Renal pelvis (tissue), 4 donors: Measurements from ENCODE around the gene NUMB. TPM values are rescaled to one million over a fixed set of nuclear protein-coding genes. Genes with fewer than 3 reads are reported as not detected.

ENCODE experiments used
- DNase-seq: peaks from one replicate; pipeline ENCODE4 v3.0.0-alpha.2; 2013
- polyA plus RNA-seq, 3 donors: library from polyadenylated mRNA; unstranded; fragments of 120-200 nt; gene quantifications; one replicate each; pipeline ENCODE4 v1.2.1, GENCODE V29; 2013; ENCODE audit not compliant: insufficient read length in 3 of 3

Gene NUMB
- polyA plus RNA-seq, 3 donors, result 76.6 to 127 (median 104) TPM

GRCh38 chr14:73263606-73264005 lies 194.7 kb downstream of the NUMB start:
- DNase-seq, result no peak

GRCh38 chr14:73262427-73263183 lies 195.7 kb downstream of the NUMB start:
- DNase-seq, result no peak

DNA sequence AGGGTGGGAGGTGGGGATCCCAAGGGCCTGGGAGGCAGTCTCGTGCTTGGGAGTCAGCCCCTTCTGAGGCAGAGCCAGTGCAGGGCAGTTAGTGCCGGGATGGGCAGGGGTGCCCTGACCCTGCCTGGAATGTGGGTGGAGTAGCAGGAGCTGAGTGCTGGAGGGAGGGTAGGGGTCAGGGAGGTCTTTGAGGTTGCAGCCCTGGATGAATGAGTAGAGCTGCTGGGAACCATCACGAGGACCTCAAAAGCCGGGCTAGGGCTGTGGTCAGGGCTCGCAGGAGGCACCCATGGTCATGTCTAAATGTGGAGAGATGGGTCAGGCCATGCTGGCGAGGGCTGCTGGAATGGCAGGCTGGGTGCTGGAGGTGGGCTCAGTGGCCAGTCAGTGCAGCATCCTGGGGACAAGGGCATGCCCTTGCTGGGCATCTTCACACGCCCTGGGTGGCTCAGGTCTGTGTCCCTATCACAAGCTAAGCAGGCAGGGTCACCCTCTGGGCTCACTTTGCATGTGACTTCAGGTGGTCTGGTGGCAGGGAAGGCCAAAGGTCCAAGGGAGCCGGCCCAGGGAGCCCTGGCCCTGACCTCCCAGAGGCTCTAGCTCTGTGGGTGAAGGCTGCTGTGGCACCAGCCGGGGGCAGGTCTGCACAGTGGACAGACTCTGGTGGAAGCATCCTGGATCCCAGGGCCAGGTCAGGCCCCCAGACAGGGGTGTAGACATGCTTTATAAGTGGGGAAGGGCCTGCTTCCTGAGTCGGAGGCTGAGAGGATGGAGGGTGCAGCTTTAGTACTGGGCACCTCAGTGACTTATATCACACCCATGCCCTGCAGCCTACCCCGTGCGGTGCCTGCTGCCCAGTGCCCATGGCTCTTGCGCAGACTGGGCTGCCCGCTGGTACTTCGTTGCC lies 196.6 kb downstream of the NUMB start:
- DNase-seq, result no peak

- no peak for DNase-seq
Measured at GRCh38 chr14:73261075-73261474, 197.3 kb downstream of the NUMB start.

GRCh38 chr14:73260574-73260973 lies 197.8 kb downstream of the NUMB start:
- no peak for DNase-seq

- DNase-seq, result no peak
Measured at GRCh38 chr14:73259837-73260236, 198.5 kb downstream of the NUMB start.

DNA sequence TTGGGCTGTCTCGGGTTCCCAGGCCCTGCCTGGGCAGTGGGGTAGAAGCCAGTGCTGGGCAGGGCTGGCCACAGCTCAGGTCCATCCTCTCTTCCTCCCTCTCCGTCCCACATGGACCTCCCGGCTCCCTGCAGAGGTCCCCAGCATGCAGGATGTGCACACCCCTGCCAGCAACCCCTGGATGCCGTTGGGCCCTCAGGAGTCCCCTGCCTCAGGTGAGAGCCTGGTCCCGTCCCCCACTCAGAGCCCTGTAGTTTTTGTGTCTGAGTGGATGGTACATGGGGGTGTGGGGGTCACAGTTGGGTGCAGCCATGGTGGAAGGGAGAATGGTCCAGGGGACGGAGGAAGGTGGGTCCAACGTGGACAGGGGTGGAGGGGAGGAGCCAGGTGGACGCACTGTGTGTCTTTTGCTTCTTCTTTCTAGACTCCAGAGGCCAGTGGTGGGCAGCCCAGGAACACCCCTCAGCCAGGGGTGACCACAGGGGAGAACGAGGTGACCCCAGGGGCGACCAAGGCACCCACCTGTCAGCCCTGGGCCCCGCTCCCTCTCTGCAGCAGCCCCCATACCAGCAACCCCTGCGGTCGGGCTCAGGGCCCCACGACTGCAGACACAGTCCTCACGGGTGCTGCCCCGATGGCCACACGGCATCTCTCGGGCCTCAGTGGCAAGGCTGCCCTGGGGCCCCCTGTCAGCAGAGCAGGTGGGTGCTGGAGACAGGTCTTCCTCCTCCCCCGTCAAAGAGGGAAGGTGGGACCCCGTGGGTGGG lies 199.3 kb downstream of the NUMB start:
- DNase-seq, result no peak

- DNase-seq, result no peak
Measured at GRCh38 chr14:73258076-73258475, 200.3 kb downstream of the NUMB start.

DNA sequence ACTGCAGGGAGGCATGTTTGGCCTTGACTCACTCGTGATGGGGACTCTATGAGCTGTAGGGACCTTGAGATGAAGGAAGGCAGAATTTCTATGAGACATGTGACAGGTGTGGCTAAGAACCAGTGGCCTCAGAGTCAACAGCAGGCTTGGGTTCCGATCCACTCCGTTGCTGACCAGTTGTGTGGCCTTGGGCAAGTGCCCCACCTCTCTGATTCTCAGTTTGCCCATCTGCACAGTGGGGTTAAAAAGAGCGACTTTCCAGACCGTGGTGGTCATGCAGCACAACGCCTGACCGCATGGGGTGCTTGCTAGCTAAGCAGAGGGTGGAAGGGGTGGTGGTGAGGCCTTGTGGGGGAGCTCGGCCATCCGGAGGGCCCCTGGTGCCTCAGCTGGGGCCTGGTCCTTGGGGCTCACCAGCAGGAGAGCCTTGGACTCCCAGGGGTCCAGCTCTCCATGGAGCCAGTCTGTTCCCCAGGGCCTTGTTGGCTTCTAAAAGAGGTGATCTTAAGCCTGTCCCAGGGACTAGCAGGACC lies 202.6 kb downstream of the NUMB start:
- no peak for DNase-seq

DNA sequence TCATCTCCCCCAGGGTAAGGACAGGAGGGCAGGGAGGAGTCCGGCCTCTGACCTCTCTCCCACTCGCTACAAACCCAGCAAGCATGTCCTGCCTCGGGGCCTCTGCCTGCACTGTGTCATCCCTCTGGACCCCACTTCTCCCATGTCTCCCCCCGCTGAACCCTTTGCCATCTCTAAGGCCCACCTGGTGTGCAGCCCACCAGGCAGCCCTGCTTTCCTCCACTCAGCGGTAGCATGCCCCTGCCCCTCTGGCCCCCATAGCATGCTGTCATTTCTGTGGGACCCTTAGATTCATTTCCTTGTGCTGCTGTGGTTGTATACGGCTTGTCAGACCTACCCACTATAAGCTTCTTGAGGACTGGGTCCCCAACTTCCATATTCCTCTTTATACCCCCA lies 203.3 kb downstream of the NUMB start:
- no peak for DNase-seq

- DNase-seq, result no peak
Measured at GRCh38 chr14:73254247-73255004, 203.9 kb downstream of the NUMB start.

DNA sequence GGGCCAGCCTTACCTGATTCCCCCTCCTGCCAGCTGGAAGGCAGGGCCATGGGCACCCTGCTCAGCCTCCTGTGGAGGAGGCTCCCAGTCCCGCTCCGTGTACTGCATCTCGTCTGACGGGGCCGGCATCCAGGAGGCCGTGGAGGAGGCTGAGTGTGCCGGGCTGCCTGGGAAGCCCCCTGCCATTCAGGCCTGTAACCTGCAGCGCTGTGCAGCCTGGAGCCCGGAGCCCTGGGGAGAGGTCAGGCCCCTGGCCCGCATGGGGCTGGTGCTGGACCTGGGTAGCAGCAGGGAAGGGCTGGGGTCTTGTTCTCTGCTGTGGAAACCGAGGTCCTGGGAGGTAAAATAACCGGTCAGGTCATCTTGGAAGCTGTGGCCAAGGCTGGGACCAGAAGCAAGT lies 204.6 kb downstream of the NUMB start:
- DNase-seq, result no peak

DNA sequence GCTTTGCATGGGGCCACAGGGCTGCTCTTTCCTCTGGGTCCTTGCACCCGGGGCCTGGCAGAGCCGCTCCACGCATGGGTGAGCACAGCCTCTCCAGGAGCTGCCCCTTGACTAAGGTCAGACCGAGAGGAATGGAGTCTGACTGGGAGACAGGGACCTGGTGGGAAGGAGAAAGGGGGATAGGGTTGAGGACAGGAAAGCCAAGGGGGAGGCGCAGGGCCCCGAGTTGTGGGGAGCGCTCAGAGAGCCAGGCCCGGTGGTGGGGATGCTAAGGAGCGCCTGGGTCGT lies 205.1 kb downstream of the NUMB start:
- DNase-seq, result no peak

DNA sequence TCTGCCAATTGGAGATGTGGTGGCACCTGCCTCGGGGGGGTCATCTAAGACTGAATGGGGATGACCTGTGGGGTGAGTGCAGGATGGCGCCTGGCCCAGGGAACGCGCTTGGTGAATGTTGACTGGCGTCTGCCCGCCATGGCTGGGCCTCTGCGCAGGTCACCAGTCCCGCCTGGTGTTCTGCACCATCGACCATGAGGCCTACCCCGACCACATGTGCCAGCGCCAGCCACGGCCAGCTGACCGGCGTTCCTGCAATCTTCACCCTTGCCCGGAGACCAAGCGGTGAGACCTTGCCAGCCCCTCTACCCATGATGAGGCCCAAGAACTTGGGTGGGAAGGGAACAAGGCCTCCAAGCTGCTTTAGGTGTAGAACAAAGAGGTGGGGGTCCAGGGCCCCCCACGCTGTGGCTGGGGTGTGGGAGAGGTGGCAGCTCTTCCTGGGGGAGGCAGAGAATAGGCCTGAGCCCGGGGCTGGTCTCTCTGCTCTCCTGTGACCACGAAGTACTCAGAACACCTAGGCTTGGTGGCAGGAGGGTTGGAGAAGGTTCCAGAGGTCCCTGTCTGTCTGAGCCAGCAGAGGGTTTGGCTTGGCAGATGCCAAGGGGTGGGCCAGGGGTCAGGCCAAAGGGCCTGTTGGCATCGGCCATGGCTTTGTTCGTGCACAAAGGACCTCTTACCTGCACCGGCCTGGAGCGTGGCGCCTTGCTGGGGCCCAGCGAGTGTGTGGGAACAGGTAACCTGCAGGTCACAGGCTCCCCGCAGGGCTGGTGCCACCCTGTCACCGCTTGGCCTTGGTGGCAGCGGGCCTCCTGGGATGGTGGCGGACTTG lies 205.6 kb downstream of the NUMB start:
- no peak for DNase-seq

GRCh38 chr14:73251516-73252215 lies 206.7 kb downstream of the NUMB start:
- DNase-seq, result no peak

DNA sequence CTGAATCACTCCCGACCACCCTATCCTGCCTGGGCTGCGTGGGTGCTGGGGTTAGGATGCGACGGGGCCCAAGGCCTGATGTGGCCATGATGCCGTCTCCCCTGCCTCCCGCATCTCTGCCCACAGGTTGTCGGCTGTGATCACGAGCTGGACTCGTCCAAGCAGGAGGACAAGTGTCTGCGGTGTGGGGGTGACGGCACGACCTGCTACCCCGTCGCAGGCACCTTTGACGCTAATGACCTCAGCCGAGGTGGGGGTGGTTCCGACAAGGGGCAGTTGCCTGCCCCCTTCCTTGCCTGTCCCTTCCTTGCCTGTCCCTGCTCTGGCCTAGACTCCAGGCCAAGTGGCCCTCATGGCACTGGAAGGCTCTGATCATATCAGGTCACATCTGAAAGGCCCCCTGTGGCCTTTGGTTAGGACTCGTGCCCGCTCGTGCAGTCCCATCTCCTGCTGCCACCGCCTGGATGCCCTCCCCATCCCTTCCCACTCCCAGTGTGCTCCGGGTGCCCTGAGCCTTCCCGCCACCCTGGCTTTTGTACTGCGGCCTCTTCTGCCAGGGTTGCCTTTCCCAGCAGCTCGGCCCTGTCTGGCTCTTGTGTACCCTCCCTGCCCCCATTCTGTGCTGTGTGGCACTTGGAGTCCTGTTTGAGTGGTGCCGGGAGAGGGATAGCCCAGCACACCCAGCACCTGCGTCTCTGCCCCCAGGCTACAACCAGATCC lies 207.4 kb downstream of the NUMB start:
- DNase-seq, result no peak

DNA sequence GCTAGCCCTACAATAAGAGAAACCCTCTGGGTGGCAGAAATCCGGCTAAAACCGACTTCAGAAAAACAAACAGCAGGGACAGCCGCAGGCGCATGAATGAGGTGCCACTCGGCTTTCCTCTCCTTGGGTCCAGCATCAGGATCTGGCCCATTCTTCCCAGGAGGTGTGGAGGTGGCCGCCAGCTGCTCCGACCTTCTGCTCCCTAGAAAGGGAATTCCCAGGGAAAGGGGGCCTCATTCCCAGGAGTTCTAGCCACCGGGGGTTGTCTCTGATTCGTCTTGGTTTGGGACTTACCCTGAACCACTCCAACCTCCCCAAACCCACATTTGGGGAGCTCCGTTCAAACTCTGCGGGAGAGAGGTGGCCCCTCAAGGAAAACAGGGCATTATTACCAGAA lies 208.0 kb downstream of the NUMB start:
- no peak for DNase-seq

DNA sequence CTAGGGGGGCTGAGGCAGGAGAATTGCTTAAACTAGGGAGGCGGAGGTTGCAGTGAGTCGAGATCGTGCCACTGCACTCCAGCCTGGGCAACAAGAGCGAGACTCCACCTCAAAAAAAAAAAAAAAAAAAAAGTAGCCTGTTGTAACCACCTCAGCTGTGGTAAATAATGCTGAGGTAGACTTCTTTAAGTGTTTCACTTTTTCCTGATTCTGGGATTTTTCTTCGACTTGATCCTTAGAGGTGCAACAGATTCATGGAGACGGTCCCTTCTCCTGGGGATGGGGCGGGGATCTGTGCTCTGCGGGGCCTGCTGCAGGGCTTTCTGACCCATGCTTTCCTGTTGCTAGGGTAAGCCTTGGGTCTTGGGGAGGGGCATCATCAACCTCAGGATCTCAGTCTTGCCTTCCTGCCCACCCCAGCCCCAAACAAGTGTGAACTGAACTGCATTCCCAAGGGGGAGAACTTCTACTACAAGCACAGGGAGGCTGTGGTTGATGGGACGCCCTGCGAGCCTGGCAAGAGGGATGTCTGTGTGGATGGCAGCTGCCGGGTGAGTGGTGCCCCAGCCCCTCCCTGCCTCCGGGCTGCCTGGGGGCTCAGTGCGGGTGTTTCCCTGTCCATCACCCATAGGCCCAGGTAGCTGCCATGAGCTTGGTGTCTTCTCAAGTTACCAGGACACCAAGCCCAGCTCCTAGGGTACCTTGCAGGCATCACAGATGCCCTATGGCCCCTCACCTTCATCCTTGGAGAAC lies 208.6 kb downstream of the NUMB start:
- no peak for DNase-seq

DNA sequence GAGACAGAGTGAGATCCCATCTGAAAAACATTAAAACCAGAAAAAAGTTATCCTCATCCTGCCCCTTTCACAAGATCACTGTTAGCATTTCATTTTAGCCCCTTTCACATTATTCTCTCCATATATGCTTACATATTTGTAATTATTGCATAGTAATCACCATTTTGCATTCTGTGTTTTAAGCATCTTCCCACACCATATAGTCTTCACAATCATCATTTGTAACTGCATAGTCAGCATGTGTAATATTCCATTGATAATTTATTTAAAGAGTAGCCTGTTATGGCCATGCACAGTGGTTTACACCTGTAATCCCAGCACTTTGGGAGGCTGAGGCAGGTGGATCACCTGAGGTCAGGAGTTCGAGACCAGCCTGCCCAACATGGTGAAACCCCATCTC lies 209.2 kb downstream of the NUMB start:
- DNase-seq, result no peak
